Measurements from ENCODE around the gene FALEC.
"Not testable (repeated sequence)": the region's sequence is repeated elsewhere in the genome, so short reads cannot be mapped to it uniquely, and the experiment has no call there.

FALEC gene

DNA sequence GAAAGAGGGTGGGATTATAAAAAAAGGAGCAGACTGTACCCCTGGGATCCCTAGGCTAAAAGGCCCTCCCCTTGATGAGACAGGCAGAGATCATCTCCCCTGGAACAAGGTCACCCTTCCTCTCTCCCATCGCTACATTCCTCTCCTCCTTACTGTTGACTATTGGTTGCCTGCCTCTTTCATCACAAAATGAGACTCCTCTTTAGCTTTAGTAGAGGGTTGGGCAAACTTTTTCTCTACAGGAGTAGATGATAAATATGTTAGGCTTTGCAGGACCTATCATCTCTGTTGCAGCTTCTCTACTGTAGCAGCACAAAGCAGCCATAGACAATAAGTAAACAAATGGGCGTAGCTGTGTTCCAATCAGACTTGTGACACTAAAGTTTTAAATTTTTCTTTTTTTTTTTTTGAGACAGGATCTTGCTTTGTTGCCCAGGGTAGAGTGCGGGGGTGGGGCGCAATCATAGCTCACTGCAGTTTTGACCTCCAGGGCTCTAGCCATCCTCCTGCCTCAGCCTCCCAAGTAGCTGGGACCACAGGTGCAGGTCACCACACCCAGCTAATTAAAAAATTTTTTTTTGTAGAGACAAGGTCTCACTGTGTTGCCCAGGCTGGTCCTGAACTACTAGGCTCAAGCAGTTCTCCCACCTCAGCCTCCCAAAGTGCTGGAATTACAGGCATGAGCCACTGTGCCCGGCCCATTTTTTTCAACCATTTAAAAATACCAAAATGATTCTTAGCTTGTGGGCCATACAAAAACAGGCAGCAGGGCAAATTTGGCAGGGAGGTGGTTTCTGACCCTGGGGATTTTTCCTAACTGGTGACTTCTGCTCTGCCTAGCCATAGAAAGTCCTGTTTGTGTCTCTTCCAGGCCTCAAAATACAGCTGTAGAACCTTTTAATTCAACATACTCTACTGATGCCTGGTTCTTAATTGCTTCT is 48.8 kb downstream of the FALEC start:
- in situ Hi-C loops (cut with MboI; ENCODE audit: low sequenced_read_pairs, unreplicated experiment): loop anchor here (10.0 kb wide), 1 partner anchor 50 kb away; no protein-coding TSS in a partner anchor
- DNase-seq (ENCODE audit: low spot score): no peak

DNA sequence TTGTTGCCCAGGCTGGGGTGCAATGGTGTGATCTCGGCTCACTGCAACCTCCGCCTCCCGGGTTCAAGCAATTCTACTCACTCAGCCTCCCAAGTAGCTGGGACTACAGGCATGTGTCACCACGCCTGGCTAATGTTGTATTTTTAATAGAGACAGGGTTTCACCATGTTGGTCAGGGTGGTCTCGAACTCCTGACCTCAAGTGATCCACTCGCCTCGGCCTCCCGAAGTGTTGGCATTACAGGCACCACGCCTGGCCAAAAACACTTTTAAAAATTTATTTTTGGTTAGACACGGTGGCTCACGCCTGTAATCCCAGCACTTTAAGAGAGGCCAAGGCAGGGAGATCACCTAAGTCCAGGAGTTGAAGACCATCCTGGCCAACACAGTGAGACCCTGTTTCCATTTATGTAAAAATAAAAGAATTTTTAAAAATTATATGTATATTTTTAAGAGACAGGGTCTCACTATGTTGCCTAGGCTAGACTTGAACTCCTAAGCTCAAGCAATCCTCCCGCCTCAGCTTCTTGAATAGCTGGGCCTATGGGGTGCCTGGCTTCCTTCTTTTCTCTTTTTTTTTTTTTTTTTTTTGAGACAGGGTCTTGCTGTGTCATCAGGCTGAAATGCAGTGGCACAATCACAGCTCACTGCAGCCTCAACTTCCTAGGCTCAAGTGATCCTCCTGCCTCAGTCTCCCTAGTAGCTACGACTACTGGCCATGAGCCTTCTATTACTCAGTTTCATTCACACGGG is 49.9 kb downstream of the FALEC start:
- in situ Hi-C loops (cut with MboI; ENCODE audit: low sequenced_read_pairs, unreplicated experiment): loop anchor here (10.0 kb wide), 1 partner anchor 49 kb away; no protein-coding TSS in a partner anchor
- DNase-seq (ENCODE audit: low spot score): not testable (repeated sequence)

More for the DNA sequence above, 48.8 kb downstream of the FALEC start:
- TF ChIP-seq CTCF (IDR thresholded peaks at IDR 0.05; ENCODE audit: borderline replicate concordance, control extremely low read depth, extremely low read depth, insufficient read depth, missing control alignments): no peak

- TF ChIP-seq CTCF (IDR thresholded peaks at IDR 0.05; ENCODE audit: borderline replicate concordance, control extremely low read depth, extremely low read depth, insufficient read depth, missing control alignments): no peak
- DNase-seq (ENCODE audit: low spot score): no peak
- in situ Hi-C loops (cut with MboI; ENCODE audit: low sequenced_read_pairs, unreplicated experiment): loop anchor here (10.0 kb wide), 1 partner anchor 48 kb away; no protein-coding TSS in a partner anchor
Measured at GRCh38 chr1:150566589-150567340, 51.2 kb downstream of the FALEC start.

DNA sequence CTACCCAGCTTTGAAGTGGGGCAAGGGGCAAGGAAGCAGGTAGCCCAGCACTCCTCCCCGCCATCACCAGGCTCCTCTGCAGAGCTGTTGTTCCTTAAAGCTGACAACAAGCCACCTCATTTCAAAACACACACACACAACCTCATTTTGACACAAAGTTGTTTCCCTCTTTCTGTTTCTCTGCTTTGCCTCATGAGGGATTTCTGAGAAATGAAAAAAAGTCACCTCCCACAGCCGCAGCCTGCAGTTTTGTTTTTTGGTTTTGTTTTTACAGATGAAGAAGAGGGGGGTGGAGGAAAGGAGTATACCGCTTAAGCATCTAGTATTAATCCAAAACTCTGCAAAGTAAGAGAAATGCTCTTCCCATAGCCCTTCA is 51.8 kb downstream of the FALEC start:
- peak; percentile 66 for DNase-seq (ENCODE audit: low spot score)
- no peak for TF ChIP-seq CTCF (IDR thresholded peaks at IDR 0.05; ENCODE audit: borderline replicate concordance, control extremely low read depth, extremely low read depth, insufficient read depth, missing control alignments)

DNA sequence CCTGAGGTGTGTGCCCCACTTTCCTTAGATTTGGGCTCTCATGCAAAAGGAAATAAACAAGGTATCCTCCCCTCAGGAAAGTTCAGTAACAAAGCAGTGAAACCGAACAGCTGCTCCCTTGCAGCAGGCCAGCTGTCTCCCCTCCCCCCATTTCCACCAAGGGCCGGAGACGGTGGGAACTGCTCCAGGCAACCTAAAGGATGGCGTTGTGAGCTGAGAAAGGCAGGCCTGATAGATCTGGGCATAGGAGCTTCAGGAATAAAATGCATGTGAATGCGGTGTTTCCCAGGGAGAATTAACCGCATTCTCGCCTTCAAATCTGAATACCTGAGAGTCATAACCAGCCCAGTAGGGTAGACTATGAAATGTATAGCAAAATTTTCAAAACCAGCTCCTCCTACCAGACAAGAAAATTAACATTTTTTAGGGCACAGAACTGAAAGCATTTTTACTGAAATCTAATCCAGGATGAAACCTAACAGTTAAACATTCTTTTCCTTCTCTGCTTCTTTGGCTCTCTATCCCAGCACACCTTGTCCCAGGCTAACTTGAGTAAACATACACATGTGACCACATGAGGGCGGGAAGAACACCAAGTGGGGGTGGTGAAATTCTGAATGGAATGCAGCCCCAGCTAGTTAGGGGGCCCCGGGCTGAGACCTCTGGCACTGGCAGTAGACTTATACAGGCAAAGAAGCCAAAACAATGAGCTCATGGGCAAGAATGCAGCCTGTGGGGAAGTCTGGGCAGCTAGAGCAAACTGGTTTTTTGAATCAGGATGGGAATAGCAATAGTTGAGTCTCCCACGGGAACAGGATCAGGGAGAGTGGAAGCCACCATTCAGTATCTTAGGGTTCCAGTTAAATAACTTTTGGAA is 52.4 kb downstream of the FALEC start:
- no peak for TF ChIP-seq CTCF (IDR thresholded peaks at IDR 0.05; ENCODE audit: borderline replicate concordance, control extremely low read depth, extremely low read depth, insufficient read depth, missing control alignments)
- DNase-seq (ENCODE audit: low spot score): peak; percentile 40
- in situ Hi-C loops (cut with MboI; ENCODE audit: low sequenced_read_pairs, unreplicated experiment): loop anchor here (10.0 kb wide), 1 partner anchor 47 kb away; no protein-coding TSS in a partner anchor

More for the DNA sequence above, 51.8 kb downstream of the FALEC start:
- in situ Hi-C loops (cut with MboI; ENCODE audit: low sequenced_read_pairs, unreplicated experiment): loop anchor here (10.0 kb wide), 1 partner anchor 47 kb away; no protein-coding TSS in a partner anchor

DNA sequence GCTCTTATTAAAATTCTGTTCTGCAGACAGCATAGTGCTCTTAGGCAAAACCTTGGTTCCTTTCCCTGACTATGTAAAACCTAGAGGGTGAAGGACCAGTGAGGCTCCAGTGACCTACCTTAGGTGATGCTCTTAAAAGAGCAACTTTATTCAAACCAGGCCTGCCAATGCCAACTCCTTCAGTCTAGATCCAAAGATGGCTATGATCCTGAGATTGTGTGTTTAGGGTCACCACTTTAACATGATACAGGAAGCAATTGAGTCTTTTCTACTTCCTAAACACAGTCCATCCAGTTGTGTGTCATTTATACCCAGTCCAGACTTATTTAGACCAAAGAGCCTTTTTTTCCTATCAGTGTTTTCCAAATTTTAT is 53.0 kb downstream of the FALEC start:
- TF ChIP-seq CTCF (IDR thresholded peaks at IDR 0.05; ENCODE audit: borderline replicate concordance, control extremely low read depth, extremely low read depth, insufficient read depth, missing control alignments): no peak
- in situ Hi-C loops (cut with MboI; ENCODE audit: low sequenced_read_pairs, unreplicated experiment): loop anchor here (10.0 kb wide), 1 partner anchor 46 kb away; no protein-coding TSS in a partner anchor
- no peak for DNase-seq (ENCODE audit: low spot score)
